ENCODE data around the gene ZNHIT3.

Gene ZNHIT3

GRCh38 chr17:36485027-36485426 lies 1.5 kb upstream of the ZNHIT3 start:
- no peak for TF ChIP-seq CTCF (conservative IDR thresholded peaks at IDR 0.05; ENCODE audit: low read depth)
- peak overlapping the region; percentile 83 for H3K27ac ChIP-seq
- ChIA-PET CTCF (no interaction called here), POLR2A (ENCODE audit: low non-redundant PET) (no interaction called here)
- DNase-seq (ENCODE audit: low spot score): no peak

DNA sequence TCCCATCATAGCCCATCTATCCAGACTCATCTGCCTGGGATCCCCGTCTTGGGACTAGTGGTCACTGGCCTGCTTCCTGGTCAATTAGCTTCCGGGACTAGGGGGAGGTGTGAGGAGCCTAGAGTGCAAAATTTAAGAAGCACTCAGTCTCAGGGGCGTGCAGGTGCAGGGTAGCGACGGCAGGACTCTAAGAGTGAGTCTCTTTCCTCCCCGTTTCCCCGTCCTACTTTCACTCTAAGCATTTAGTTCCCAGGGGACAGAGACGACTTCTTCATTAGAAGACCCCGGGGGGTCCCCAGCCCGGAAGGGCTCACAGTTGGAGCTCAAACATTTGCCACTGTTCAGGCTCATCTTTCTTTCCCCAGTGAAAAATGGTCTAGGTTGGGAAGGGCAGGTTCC lies 677 bp upstream of the ZNHIT3 start:
- H3K27ac ChIP-seq: peak overlapping the region; percentile 83
- DNase-seq (ENCODE audit: low spot score): no peak
- CTCF ChIA-PET: no interaction called here
- POLR2A ChIA-PET (ENCODE audit: low non-redundant PET): no interaction called here
- no peak for TF ChIP-seq CTCF (conservative IDR thresholded peaks at IDR 0.05; ENCODE audit: low read depth)

DNA sequence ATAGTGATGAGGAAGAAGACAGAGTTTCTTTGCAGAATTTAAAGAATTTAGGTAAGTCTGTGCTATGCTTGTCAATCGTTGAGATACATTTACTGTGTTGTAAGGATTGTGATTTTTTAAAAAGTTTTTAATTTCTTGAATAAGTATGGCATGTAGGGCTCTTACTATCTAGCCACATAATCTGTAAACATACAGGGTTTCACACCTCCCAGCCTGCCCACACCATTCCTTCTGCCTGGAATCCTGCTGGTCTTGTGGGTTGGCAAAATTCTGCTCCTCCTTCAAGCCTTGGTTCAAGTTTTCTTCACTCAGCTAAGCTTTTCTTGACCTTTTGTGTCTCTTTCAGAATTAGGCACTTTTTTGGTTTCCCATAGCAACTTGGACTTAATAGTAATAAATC lies 7.5 kb downstream of the ZNHIT3 start:
- no peak for DNase-seq (ENCODE audit: low spot score)
- TF ChIP-seq CTCF (conservative IDR thresholded peaks at IDR 0.05; ENCODE audit: low read depth): no peak
- no peak overlapping the region for H3K27ac ChIP-seq
- POLR2A ChIA-PET (ENCODE audit: low non-redundant PET): no interaction called here
- CTCF ChIA-PET: no interaction called here

DNA sequence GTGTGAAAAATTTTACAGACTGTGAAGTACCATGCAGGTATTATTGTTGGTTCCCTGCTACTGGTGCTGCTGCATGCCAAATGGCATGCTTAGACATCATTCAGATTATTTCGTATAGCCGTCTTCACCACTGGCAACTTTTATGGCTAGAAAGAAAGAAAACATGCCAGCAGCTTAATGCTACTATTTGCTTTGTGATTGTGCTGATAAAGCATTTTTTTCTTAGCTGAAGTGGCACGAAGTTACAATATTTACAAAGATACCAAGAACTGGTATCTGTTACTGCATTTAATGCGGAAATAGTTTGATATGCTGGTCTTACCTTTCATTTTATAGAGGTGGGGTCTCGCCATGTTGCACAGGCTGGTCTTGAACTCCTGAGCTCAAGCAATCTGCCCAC lies 8.2 kb downstream of the ZNHIT3 start:
- CTCF ChIA-PET: interaction anchor here (0.6 to 1.3 kb wide), 2 partner anchors 12 to 481 kb away, joined by 4 read pairs; no protein-coding TSS in a partner anchor
- POLR2A ChIA-PET (ENCODE audit: low non-redundant PET): no interaction called here
- TF ChIP-seq CTCF (conservative IDR thresholded peaks at IDR 0.05; ENCODE audit: low read depth): no peak
- no peak for DNase-seq (ENCODE audit: low spot score)
- H3K27ac ChIP-seq: no peak overlapping the region

- ChIA-PET POLR2A (ENCODE audit: low non-redundant PET) (no interaction called here), CTCF (interaction anchor here (0.6 to 1.3 kb wide), 3 partner anchors 12 to 547 kb away, joined by 4 read pairs; no protein-coding TSS in a partner anchor)
- no peak for DNase-seq (ENCODE audit: low spot score)
- no peak for TF ChIP-seq CTCF (conservative IDR thresholded peaks at IDR 0.05; ENCODE audit: low read depth)
- H3K27ac ChIP-seq: no peak overlapping the region; the same call in 1 of the 2 replicates
These were observed 8.6 kb downstream of the ZNHIT3 start for GRCh38 chr17:36495076-36495578.

DNA sequence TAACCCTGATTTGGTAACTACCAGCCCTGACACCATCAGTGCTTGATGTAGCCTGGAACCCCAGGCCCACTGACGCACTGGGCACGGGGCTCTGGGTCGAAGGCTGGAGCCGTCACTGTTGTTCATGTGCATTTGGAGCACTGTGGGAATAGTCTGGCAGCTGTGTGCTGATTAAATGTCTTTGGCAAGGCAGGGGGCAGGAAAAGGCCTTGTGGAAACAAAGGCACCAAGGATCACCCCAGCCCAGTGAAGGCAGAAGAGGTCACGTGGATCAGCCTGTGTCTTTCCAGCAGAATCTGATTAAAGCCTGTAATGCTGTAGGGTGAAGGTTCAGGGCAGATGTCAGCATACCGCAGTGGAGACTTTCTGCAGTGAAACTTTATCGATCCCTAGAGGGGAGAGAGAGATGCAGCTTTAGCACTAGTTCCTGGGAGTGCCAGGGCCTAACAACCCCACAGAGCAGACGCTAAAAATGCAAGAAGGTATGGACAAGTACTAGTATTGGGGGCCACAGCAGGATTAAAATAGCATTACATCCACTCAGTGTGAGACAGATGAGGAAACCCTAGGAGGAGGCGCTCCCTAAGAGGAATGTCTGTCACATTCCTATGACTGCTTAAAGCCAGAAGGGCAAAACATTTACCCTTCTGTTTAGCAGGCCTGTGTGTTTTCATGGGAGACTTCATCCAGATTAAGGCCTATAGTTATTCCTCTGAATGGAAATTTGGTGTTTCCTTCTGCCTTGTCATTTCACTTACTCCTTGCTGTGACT lies 9.7 kb downstream of the ZNHIT3 start:
- ChIA-PET POLR2A (ENCODE audit: low non-redundant PET) (no interaction called here), CTCF (no interaction called here)
- no peak for DNase-seq (ENCODE audit: low spot score)
- no peak for TF ChIP-seq CTCF (conservative IDR thresholded peaks at IDR 0.05; ENCODE audit: low read depth)
- peak overlapping the region; percentile 33 for H3K27ac ChIP-seq

Measured in RWPE1 (cell line).